ENCODE results near the gene OR4K1. TPM values are rescaled to one million over a fixed set of nuclear protein-coding genes. Genes with fewer than 3 reads are reported as not detected.

The OR4K1 gene, protein sequence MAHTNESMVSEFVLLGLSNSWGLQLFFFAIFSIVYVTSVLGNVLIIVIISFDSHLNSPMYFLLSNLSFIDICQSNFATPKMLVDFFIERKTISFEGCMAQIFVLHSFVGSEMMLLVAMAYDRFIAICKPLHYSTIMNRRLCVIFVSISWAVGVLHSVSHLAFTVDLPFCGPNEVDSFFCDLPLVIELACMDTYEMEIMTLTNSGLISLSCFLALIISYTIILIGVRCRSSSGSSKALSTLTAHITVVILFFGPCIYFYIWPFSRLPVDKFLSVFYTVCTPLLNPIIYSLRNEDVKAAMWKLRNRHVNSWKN
- total RNA-seq, result not detected in 2 replicates

DNA sequence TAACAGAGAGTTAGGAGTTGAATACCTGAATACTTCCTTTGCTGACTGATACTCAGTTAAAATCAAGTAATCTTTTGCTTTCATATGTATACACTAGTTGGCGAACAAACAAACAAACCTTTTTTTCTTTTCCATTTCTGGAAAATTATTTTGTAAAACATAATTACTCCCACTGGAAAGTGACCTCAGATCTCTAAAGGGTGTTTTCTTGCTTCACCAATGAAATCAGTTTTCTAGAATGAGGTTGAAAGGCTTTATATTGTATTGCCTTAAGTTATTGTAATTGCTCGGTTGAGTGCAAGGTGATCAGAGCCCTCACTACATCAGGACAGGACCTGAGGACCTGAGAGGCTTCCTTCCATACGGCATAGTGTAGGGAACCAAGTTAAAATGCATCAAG, at the start of gene OR4K1:
Gene OR4K1, plus strand, starts transcription at position 301 of the 400 bp plus-strand sequence. CDS start 4,750 bp downstream, outside the sequence.

DNA sequence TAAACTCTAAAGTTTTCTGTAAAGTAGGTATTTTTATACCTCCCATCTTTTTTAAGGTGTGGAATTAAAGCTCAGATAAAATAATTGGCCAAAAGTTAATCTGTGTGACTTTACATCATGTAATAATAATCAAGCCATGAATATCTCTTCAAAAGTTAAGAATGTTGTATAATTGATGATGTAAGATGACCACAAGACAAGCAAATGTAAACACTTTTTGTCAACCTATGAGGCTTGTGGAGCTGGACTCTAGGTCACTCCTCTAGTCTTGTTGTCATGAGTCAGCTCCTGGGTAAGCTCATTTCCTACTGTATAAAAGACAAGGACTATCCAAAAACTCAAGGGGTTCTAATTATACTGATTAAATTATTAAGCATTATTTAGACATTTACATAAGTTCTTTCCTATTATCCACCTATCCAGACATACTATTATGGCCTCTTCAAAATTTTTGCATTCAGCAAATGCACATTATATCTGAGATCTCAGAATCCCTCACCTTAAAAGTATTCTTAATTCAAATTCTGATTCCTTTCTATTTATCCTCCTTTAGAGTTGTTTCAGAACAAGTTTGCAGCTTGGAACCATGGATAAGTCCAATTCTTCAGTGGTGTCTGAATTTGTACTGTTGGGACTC, 10.6 kb upstream of the OR4K1 start, which contains the start of gene OR4K5:
Gene OR4K5, plus strand, starts transcription at position 587 of the 637 bp plus-strand sequence. Its CDS starts 0 bp downstream, at position 587.

DNA sequence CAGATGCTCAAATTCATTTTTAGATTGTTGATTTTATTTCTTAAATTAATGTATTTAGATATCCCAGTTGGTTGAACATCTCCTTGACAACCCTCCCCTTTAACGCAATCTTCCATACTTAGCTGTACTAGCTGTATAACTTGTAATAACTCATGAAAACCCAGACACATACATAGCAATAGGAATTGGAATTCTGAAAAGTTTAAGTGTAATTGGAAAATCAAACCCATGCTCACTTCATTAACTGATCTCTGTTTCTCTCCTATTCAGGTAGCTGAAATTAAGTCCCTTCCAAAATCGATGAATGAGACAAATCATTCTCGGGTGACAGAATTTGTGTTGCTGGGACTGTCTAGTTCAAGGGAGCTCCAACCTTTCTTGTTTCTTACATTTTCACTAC, 44.6 kb downstream of the OR4K1 start, which contains the start of gene OR4K15:
Gene OR4K15, plus strand, starts transcription at position 301 of the 400 bp plus-strand sequence. Its CDS starts 0 bp downstream, at position 301.

Other genes starting within 250 kb of the OR4K1 start
- gene OR11H2, start 217.0 kb upstream of the OR4K1 start, total RNA-seq, result not detected in 2 replicates
- gene OR4Q3, start 187.3 kb upstream of the OR4K1 start, total RNA-seq, result not detected in 2 replicates
- not detected in 2 replicates for gene OR4M1, start 157.4 kb upstream of the OR4K1 start, total RNA-seq
- 0.17 TPM in 1 of 2 replicates, not detected in the other for gene OR4N2, start 127.1 kb upstream of the OR4K1 start, total RNA-seq
- not detected in 2 replicates for gene OR4K2, start 55.8 kb upstream of the OR4K1 start, total RNA-seq
- not detected in 2 replicates for gene OR4K5, start 10.3 kb upstream of the OR4K1 start, total RNA-seq
- not detected in 2 replicates for gene OR4K15, start 44.7 kb downstream of the OR4K1 start, total RNA-seq
- gene OR4Q2, start 71.2 kb downstream of the OR4K1 start, total RNA-seq, result not detected in 2 replicates
- not detected in 2 replicates for gene OR4K14, start 88.4 kb downstream of the OR4K1 start, total RNA-seq
- gene OR4K13, start 105.1 kb downstream of the OR4K1 start, total RNA-seq, result not detected in 2 replicates
- gene OR4L1, start 129.1 kb downstream of the OR4K1 start, total RNA-seq, result not detected in 2 replicates
- not detected in 2 replicates for gene OR4K17, start 179.8 kb downstream of the OR4K1 start, total RNA-seq
- not detected in 2 replicates for gene OR4N5, start 207.9 kb downstream of the OR4K1 start, total RNA-seq

All from smooth muscle cell of trachea (primary cell).